Adrenal gland (tissue), 5 donors: Measurements from ENCODE around the gene CPNE7.

Experiments used
- CTCF ChIP-seq, 6 experiments: fragments of 450-650 bp in 4 of 6; fragments of 200-600 bp in 2 of 6; sonication (generic) in 1 of 6; IDR thresholded peaks; 1 replicate in 5 of 6; 2 replicates in 1 of 6; pipeline versions ENCODE4 v1.5.1 to v1.8.0; 2016 to 2021; ENCODE audit warnings: antibody characterized with exemption in 6 of 6, mild to moderate bottlenecking in 2 of 6, moderate library complexity in 1 of 6
- POLR2A ChIP-seq, 2 donors: fragments of 450-650 bp; IDR thresholded peaks; one replicate each; pipeline ENCODE4 v1.6.1; 2017; ENCODE audit warnings: antibody characterized with exemption in 2 of 2, mild to moderate bottlenecking in 2 of 2, moderate library complexity in 1 of 2
- donor health status: DM: no; HTN: no; CAD: no.

GRCh38 chr16:89604764-89605163 lies 29.2 kb downstream of the CPNE7 start:
- no peak for TF ChIP-seq CTCF (IDR thresholded peaks at IDR 0.05)
- TF ChIP-seq POLR2A (IDR thresholded peaks at IDR 0.05): no peak
